ENCODE data around the gene CBX4. TPM values are rescaled to one million over a fixed set of nuclear protein-coding genes. Genes with fewer than 3 reads are reported as not detected.
A peak's percentile ranks its signal among the peaks of the same experiment; 100 is the strongest.

Gene CBX4
- total and polyA plus RNA-seq, 2 of the 13 experiments (the other 11 are each of a cell fraction or from before 2014, with no cell fraction given) = 25.8 to 50.8 TPM

- in situ Hi-C loops (cut with HindIII; ENCODE audit: extremely low pct_ligation_motif_present, low pct_unique_long_range_greater_than_20kb) = no loop called here
- no TSS peak for BruUV-seq (replicated peaks)
- Histone ChIP-seq H3K9me3 (ENCODE audit: low read length) (no peaks in the 10 kb centered on the region), H3K79me2 (ENCODE audit: insufficient read depth, low read length) (no peaks in the 10 kb centered on the region), H3K36me3 (replicated peaks in 1 of 2; ENCODE audit: control insufficient read depth in 1 of 2, insufficient read depth in 2 of 2, low read length in 2 of 2) (peaks cover 19 to 27% of the 10 kb centered on the region in 2 experiments), H3K4me3 (replicated peaks in 1 of 3; ENCODE audit: insufficient read depth in 1 of 3, low read depth in 2 of 3, low read length in 3 of 3) (no peak overlapping the region), H3K9ac (ENCODE audit: insufficient read depth, low read depth, low read length) (no peak overlapping the region), H3K27ac (ENCODE audit: extremely low read length, insufficient read depth, low read length) (no peak overlapping the region), H3K4me2 (ENCODE audit: low read depth, low read length) (no peak overlapping the region), H3K27me3 (ENCODE audit: control insufficient read depth in 1 of 2, insufficient read depth in 2 of 2, low read length in 2 of 2) (peaks cover 7 to 24% of the 10 kb centered on the region in 2 experiments), H3K4me1 (ENCODE audit: insufficient read depth, low read length) (peaks cover 33% of the 10 kb centered on the region), H2AFZ (ENCODE audit: low read length) (no peak overlapping the region), H4K20me1 (ENCODE audit: insufficient read depth, low read length) (peaks cover 9% of the 10 kb centered on the region; the same call in 1 of the 2 replicates)
- DNase-seq (ENCODE audit: low spot score) = no peak
- POLR2A ChIA-PET = interaction anchor here (0.5 kb wide), 1 partner anchor 134 kb away, joined by 4 read pairs; no protein-coding TSS in a partner anchor
- FAIRE-seq = no peak
- CTCF ChIA-PET (ENCODE audit: low intra/inter-chr PET ratio, low total read pairs) = no interaction called here
- WGBS (ENCODE audit: low lambda C conversion rate) = 95% methylated on average over 15 of the region's 17 CpGs
- intact Hi-C loops (cut with micrococcal nuclease; ENCODE audit: unreplicated experiment) = loop anchor here (5.0 kb wide), 1 partner anchor 187 kb away; no protein-coding TSS in a partner anchor
- ATAC-seq = no peak
- peak; percentile 27; the same call in 1 of the 2 replicates for TF ChIP-seq POLR2AphosphoS5 (IDR thresholded peaks at IDR 0.05; ENCODE audit: low read depth, low read length)
- TF ChIP-seq POLR2A (IDR thresholded peaks at IDR 0.05; ENCODE audit: insufficient read depth in 1 of 2, low read depth in 2 of 2, low read length in 2 of 2) = peak in 1 of 2 experiments; percentile 41; a peak in 2 of 4 replicates
- TF ChIP-seq ZNF235 (CRISPR knock-in tag; IDR thresholded peaks at IDR 0.05; ENCODE audit: borderline replicate concordance) = no peak
- TF ChIP-seq NFRKB (IDR thresholded peaks at IDR 0.05) = no peak
- TF ChIP-seq, protein P1, sequence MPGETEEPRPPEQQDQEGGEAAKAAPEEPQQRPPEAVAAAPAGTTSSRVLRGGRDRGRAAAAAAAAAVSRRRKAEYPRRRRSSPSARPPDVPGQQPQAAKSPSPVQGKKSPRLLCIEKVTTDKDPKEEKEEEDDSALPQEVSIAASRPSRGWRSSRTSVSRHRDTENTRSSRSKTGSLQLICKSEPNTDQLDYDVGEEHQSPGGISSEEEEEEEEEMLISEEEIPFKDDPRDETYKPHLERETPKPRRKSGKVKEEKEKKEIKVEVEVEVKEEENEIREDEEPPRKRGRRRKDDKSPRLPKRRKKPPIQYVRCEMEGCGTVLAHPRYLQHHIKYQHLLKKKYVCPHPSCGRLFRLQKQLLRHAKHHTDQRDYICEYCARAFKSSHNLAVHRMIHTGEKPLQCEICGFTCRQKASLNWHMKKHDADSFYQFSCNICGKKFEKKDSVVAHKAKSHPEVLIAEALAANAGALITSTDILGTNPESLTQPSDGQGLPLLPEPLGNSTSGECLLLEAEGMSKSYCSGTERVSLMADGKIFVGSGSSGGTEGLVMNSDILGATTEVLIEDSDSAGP (CRISPR knock-in tag; IDR thresholded peaks at IDR 0.05; ENCODE audit: borderline replicate concordance) = peak; percentile 14; the same call in 1 of the 2 replicates
- TF ChIP-seq ZFP41 (CRISPR knock-in tag; IDR thresholded peaks at IDR 0.05; ENCODE audit: borderline replicate concordance) = no peak
- TF ChIP-seq NFIC (IDR thresholded peaks at IDR 0.05; ENCODE audit: low read length) = no peak
Observed at GRCh38 chr17:79785017-79785899, 54.0 kb downstream of the CBX4 start.
